Muscle layer of duodenum (tissue), 2 donors: ENCODE data around the gene COL19A1.
"Not testable (repeated sequence)": the region's sequence is repeated elsewhere in the genome, so short reads cannot be mapped to it uniquely, and the experiment has no call there.

Experiments used
- H3K27ac ChIP-seq: one replicate; pipeline ENCODE4 v1.7.0; 2013; ENCODE audit warnings: mild to moderate bottlenecking, low read length
- H3K27me3 ChIP-seq: one replicate; pipeline ENCODE4 v1.7.0; 2013; ENCODE audit warnings: low read depth, mild to moderate bottlenecking, control low read depth, low read length
- H3K36me3 ChIP-seq, 2 donors: one replicate each; pipeline ENCODE4 v1.7.0; 2013; ENCODE audit warnings: low read length in 2 of 2, control low read depth in 1 of 2, mild to moderate bottlenecking in 1 of 2; ENCODE audit not compliant: insufficient read depth in 2 of 2, control insufficient read depth in 1 of 2
- H3K4me1 ChIP-seq, 2 donors: one replicate each; pipeline ENCODE4 v1.7.0; 2013; ENCODE audit warnings: low read length in 2 of 2, mild to moderate bottlenecking in 2 of 2, control low read depth in 1 of 2, moderate library complexity in 1 of 2; ENCODE audit not compliant: insufficient read depth in 2 of 2, control insufficient read depth in 1 of 2
- H3K4me3 ChIP-seq, 2 donors: one replicate each; pipeline ENCODE4 v1.7.0; 2013; ENCODE audit warnings: low read length in 2 of 2, low read depth in 1 of 2, mild to moderate bottlenecking in 1 of 2
- H3K9me3 ChIP-seq, 2 donors: one replicate each; pipeline ENCODE4 v1.7.0; 2013; ENCODE audit warnings: low read length in 2 of 2, control low read depth in 1 of 2, mild to moderate bottlenecking in 1 of 2; ENCODE audit not compliant: control insufficient read depth in 1 of 2
- donor health status: healthy.

COL19A1 gene

GRCh38 chr6:69866351-69866769, at the start of gene COL19A1:
TSS of gene COL19A1 (plus strand) at chr6:69866556. CDS start at chr6:69879568, 13,012 bp downstream.
- H3K4me3 ChIP-seq, result peak within 1 kb of the TSS; percentile 65 to 77
- no peaks in the 10 kb centered on the region for H3K27me3 ChIP-seq
- H3K36me3 ChIP-seq, result no peaks in the 10 kb centered on the region
- H3K4me1 ChIP-seq, result no peaks in the 10 kb centered on the region
- H3K27ac ChIP-seq, result no peak within 1 kb of the TSS
- no peaks in the 10 kb centered on the region for H3K9me3 ChIP-seq

- H3K27ac ChIP-seq, result no peak overlapping the region
- H3K36me3 ChIP-seq, result no peaks in the 10 kb centered on the region
These were observed 49.8 kb upstream of the COL19A1 start for GRCh38 chr6:69816569-69816968.

GRCh38 chr6:69817358-69817757, 49.0 kb upstream of the COL19A1 start:
- H3K4me1 ChIP-seq, result no peaks in the 10 kb centered on the region
- no peak overlapping the region for H3K4me3 ChIP-seq
- no peaks in the 10 kb centered on the region for H3K27me3 ChIP-seq
- H3K27ac ChIP-seq, result no peak overlapping the region
- no peaks in the 10 kb centered on the region for H3K36me3 ChIP-seq
- H3K9me3 ChIP-seq, result no peaks in the 10 kb centered on the region

More at GRCh38 chr6:69816569-69816968, 49.8 kb upstream of the COL19A1 start:
- H3K4me1 ChIP-seq, result no peaks in the 10 kb centered on the region
- H3K27me3 ChIP-seq, result no peaks in the 10 kb centered on the region
- no peak overlapping the region for H3K4me3 ChIP-seq
- H3K9me3 ChIP-seq, result no peaks in the 10 kb centered on the region

DNA sequence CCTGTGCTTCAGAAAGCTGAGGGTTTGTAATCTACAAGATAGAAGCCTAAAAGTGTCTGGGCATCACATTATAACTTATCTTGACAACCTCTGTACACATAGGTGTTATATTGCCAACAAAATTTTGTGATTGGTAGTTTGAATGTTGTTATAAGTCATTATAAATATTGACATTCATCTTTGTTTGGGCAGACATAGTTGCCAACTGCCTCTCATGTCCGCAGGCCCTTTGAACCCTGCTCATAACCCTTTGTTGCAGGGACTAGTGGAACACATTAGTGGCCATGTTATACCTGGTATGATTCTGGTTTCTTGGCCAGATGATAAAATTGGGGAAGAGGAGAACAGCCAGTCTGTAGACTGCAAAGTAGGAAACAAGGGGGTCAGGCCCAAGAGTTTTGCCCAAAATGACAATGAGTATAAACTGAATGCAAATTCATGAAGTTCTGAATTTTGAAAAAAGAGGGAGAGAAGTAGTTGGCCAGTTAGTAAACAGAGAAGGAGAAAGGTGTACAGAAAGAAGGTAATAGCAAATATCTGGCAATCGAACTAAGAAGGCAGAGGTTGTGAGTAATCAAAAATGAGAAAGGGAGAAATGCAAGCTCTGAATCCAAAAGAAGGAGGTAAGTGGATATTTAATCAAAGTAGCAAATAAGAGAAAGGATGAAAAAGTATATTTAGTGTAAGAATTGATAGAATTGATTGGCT, 48.0 kb upstream of the COL19A1 start:
- no peaks in the 10 kb centered on the region for H3K36me3 ChIP-seq
- H3K27ac ChIP-seq, result no peak overlapping the region
- H3K4me1 ChIP-seq, result no peaks in the 10 kb centered on the region
- H3K4me3 ChIP-seq, result no peak overlapping the region
- H3K9me3 ChIP-seq, result no peaks in the 10 kb centered on the region
- no peaks in the 10 kb centered on the region for H3K27me3 ChIP-seq

DNA sequence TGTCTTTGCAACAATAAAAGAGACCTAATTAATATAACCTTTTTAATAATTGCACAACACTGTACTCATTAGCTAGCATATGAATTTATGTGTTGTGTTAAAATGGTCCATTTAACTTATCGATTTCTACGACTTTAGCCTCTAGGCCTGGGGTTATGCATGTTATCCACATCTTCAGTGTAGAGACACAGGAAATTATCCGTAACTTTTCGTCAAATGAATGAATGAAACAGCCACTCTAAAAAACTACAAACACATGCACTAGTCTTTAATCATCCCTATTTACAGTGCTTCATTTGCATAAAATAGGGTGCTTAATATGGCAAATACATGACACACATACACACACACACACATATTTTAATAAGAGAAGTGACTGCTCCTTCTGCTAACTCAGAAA, 47.2 kb upstream of the COL19A1 start:
- Histone ChIP-seq H3K36me3 (no peaks in the 10 kb centered on the region), H3K27ac (no peak overlapping the region), H3K4me1 (no peaks in the 10 kb centered on the region), H3K9me3 (no peaks in the 10 kb centered on the region), H3K4me3 (no peak overlapping the region), H3K27me3 (no peaks in the 10 kb centered on the region)

DNA sequence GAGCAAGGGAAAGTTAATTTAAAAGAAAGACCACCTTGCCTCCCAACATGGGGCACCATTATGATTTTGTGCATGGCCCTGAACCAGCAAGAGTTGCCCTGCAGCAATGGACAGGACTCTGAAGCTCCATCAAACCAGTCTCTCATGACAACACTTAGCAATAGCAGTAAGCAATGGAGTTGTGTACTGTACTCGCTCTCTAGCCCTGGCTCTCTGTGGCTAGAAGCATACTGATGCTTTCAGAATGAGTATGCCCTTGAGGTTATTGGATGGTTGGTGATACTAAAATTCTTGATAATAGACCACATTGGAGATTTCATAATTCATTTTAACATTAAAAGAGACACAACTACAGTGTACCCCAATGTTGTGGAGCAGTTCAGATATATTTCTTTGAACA, 46.3 kb upstream of the COL19A1 start:
- H3K4me1 ChIP-seq, result no peaks in the 10 kb centered on the region
- no peaks in the 10 kb centered on the region for H3K27me3 ChIP-seq
- H3K9me3 ChIP-seq, result no peaks in the 10 kb centered on the region
- H3K27ac ChIP-seq, result no peak overlapping the region
- H3K36me3 ChIP-seq, result no peaks in the 10 kb centered on the region
- no peak overlapping the region for H3K4me3 ChIP-seq

DNA sequence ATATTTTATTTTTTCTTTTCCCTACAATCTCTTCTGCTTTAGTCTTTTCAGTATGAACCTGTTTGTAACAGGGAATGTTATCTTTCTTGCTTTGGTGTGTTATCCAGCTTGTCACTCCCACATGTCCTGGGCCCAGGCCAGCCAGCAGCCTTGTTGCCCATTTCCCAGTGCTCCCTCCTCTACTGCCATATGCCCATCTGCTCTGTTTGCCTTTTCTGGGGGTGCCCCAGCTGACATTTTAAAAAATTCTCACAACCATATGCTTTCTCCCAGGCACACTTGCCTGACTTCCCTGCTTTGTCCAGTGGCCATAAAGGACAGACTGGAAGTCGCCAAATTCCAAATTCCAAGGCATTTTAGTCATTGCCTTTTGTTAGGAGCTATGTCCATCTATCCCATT, 45.9 kb upstream of the COL19A1 start:
- H3K36me3 ChIP-seq, result no peaks in the 10 kb centered on the region
- no peaks in the 10 kb centered on the region for H3K4me1 ChIP-seq
- H3K27me3 ChIP-seq, result no peaks in the 10 kb centered on the region
- H3K27ac ChIP-seq, result no peak overlapping the region
- no peak overlapping the region for H3K4me3 ChIP-seq
- no peaks in the 10 kb centered on the region for H3K9me3 ChIP-seq

GRCh38 chr6:69824355-69824754, 42.0 kb upstream of the COL19A1 start:
- H3K36me3 ChIP-seq, H3K27ac ChIP-seq, H3K27me3 ChIP-seq, H3K4me1 ChIP-seq, H3K9me3 ChIP-seq, H3K4me3 ChIP-seq: not testable (repeated sequence)

- no peak overlapping the region for H3K27ac ChIP-seq
- H3K36me3 ChIP-seq, result no peaks in the 10 kb centered on the region
- no peaks in the 10 kb centered on the region for H3K27me3 ChIP-seq
- no peak overlapping the region for H3K4me3 ChIP-seq
- no peaks in the 10 kb centered on the region for H3K9me3 ChIP-seq
- H3K4me1 ChIP-seq, result no peaks in the 10 kb centered on the region
These were observed 40.5 kb upstream of the COL19A1 start for GRCh38 chr6:69825904-69826303.

DNA sequence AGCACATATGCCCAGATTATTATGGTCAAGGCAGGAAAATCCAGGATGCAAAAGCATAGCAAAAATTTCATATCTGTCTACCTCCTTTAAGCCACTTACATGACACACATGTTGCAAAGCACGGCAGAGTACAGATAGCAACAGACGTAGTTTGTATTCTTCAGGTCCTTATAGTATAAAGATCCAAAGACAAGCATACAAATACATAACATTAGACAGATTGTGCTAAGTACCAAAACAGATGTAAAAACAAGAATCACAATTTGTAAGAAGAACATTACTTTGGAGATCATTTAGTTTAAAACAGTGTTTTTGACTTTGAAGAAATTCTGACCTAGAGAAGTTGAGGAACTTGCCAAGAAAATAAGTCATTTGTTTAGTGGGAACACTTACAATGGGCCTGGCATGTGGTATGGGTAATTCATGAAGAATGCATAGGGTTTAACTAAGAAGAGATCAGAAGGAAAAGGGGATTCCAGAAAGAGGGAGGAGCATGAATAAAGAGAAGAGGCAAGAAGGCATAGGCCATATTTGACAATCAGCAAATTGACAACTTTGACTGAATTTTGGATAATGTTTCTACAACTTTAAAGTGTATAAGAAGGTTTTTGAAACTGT, 39.0 kb upstream of the COL19A1 start:
- Histone ChIP-seq H3K36me3 (no peaks in the 10 kb centered on the region), H3K4me3 (no peak overlapping the region), H3K27ac (no peak overlapping the region), H3K27me3 (no peaks in the 10 kb centered on the region), H3K4me1 (no peaks in the 10 kb centered on the region), H3K9me3 (no peaks in the 10 kb centered on the region)

DNA sequence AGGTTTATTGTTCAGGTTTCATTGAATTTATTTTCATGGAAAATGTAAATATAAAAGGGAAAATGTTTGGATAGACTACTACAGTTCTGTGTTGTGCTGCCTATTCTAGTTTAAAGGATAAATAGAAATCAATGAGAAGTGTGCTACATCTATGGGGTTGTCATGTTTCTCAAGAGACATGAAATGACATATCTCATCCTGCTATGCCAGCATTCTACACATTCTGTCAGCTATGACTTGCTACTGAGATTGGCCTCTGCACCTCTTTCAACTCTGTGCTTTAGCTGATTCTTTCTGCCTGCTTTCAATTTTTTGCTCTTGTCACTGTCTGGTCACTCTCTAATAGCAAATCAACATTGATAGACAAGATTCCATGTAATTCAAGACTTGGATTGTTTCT, 33.8 kb upstream of the COL19A1 start:
- Histone ChIP-seq H3K4me3 (no peak overlapping the region), H3K36me3 (no peaks in the 10 kb centered on the region), H3K9me3 (no peaks in the 10 kb centered on the region), H3K27me3 (no peaks in the 10 kb centered on the region), H3K4me1 (no peaks in the 10 kb centered on the region), H3K27ac (no peak overlapping the region)
